Kidney capillary endothelial cell (primary cell): ENCODE results near the gene DTWD2.
A peak's percentile ranks its signal among the peaks of the same experiment; 100 is the strongest.
"Not testable (repeated sequence)": the region's sequence is repeated elsewhere in the genome, so short reads cannot be mapped to it uniquely, and the experiment has no call there.

Source experiments
- DNase-seq: peaks from one replicate; pipeline ENCODE4 v3.0.0-alpha.2; 2018; ENCODE audit warnings: low spot score

Gene DTWD2

GRCh38 chr5:118987988-118988865, at the start of gene DTWD2:
Gene DTWD2 (minus strand): TSS chr5:118988547. CDS start chr5:118988511, 36 bp downstream.
- DNase-seq: peak; percentile 89

- no peak for DNase-seq
Measured at GRCh38 chr5:119037496-119038215, 49.3 kb upstream of the DTWD2 start.

GRCh38 chr5:119036101-119036762, 47.9 kb upstream of the DTWD2 start:
- peak; percentile 21 for DNase-seq

- DNase-seq: no peak
Measured at GRCh38 chr5:119033135-119033534, 44.8 kb upstream of the DTWD2 start.

- DNase-seq: no peak
Measured at GRCh38 chr5:119032656-119033055, 44.3 kb upstream of the DTWD2 start.

GRCh38 chr5:119031905-119032304, 43.6 kb upstream of the DTWD2 start:
- no peak for DNase-seq

GRCh38 chr5:119031011-119031886, 42.9 kb upstream of the DTWD2 start:
- DNase-seq: no peak

- DNase-seq: no peak
Measured at GRCh38 chr5:119028575-119028974, 40.2 kb upstream of the DTWD2 start.

GRCh38 chr5:119022773-119023172, 34.4 kb upstream of the DTWD2 start:
- no peak for DNase-seq

GRCh38 chr5:119022017-119022745, 33.8 kb upstream of the DTWD2 start:
- DNase-seq: peak; percentile 25

- DNase-seq: no peak
Measured at GRCh38 chr5:119021149-119021732, 32.9 kb upstream of the DTWD2 start.

GRCh38 chr5:119019949-119020348, 31.6 kb upstream of the DTWD2 start:
- DNase-seq: no peak

GRCh38 chr5:119019501-119019900, 31.2 kb upstream of the DTWD2 start:
- DNase-seq: no peak

- DNase-seq: no peak
Measured at GRCh38 chr5:119017994-119018393, 29.6 kb upstream of the DTWD2 start.

- no peak for DNase-seq
Measured at GRCh38 chr5:119016125-119016774, 27.9 kb upstream of the DTWD2 start.

GRCh38 chr5:119011186-119011585, 22.8 kb upstream of the DTWD2 start:
- no peak for DNase-seq

GRCh38 chr5:119010206-119010605, 21.9 kb upstream of the DTWD2 start:
- DNase-seq: no peak

- no peak for DNase-seq
Measured at GRCh38 chr5:119009131-119009530, 20.8 kb upstream of the DTWD2 start.

- no peak for DNase-seq
Measured at GRCh38 chr5:118999696-119000095, 11.3 kb upstream of the DTWD2 start.

- DNase-seq: not testable (repeated sequence)
Measured at GRCh38 chr5:118998861-118999260, 10.5 kb upstream of the DTWD2 start.
